ENCODE data around the gene R3HDM4.
"Not testable (repeated sequence)": the region's sequence is repeated elsewhere in the genome, so short reads cannot be mapped to it uniquely, and the experiment has no call there.

The R3HDM4 gene

DNA sequence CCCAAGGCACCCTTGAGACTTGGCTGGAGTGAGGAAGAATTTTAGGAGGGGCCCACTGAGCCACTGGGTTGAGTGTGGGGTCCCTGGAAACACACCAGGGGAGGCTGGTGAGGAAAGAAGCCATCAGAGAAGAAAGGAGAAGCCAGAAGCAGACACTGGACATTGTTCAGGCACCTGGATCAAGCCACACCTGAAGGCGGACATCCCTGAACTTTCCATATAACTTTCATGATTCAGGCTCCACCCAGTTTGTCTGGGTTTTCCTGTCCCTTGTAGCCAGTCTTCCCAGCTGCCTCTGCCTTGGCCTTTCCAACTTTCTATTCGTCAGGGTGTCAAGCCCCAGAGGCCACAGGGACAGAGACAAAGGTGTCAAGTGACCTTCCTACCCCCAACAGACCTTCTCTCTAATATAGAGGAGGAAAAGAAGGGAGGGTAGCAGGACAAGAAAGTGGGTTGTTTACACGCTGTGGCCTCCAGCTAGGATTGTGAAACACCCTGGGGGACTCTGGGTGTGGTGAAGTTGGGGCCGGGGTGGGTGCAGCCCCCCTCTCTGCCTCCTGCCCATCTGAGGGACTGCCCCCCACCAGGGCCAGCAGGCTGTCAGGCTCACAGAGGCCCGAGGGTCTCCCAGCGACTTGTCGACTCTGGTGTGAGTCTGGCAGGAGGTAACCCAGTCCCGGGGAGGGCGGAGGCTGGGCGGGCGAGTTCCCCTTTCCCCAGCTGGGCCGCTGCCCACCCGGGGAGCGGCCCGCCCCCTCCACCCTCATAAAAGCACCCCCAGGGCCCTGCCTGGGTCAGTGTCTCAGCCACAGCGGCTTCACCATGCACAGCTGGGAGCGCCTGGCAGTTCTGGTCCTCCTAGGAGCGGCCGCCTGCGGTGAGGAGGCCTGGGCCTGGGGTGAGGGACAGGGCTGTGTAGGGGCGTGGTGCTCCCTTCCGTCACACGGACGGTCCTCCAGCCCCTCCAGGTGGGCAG lies 53.9 kb downstream of the R3HDM4 start, which contains the start of gene CFD:
Gene CFD (plus strand): TSS at position 797 of the 976 bp plus-strand sequence. CDS start 26 bp downstream, at position 823.
- TF ChIP-seq, protein P1, sequence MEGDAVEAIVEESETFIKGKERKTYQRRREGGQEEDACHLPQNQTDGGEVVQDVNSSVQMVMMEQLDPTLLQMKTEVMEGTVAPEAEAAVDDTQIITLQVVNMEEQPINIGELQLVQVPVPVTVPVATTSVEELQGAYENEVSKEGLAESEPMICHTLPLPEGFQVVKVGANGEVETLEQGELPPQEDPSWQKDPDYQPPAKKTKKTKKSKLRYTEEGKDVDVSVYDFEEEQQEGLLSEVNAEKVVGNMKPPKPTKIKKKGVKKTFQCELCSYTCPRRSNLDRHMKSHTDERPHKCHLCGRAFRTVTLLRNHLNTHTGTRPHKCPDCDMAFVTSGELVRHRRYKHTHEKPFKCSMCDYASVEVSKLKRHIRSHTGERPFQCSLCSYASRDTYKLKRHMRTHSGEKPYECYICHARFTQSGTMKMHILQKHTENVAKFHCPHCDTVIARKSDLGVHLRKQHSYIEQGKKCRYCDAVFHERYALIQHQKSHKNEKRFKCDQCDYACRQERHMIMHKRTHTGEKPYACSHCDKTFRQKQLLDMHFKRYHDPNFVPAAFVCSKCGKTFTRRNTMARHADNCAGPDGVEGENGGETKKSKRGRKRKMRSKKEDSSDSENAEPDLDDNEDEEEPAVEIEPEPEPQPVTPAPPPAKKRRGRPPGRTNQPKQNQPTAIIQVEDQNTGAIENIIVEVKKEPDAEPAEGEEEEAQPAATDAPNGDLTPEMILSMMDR (IDR thresholded peaks at IDR 0.05; ENCODE audit: insufficient read depth, missing control alignments): no peak
- FAIRE-seq (no peak), DNase-seq (ENCODE audit: insufficient read length, low spot score) (no peak)

DNA sequence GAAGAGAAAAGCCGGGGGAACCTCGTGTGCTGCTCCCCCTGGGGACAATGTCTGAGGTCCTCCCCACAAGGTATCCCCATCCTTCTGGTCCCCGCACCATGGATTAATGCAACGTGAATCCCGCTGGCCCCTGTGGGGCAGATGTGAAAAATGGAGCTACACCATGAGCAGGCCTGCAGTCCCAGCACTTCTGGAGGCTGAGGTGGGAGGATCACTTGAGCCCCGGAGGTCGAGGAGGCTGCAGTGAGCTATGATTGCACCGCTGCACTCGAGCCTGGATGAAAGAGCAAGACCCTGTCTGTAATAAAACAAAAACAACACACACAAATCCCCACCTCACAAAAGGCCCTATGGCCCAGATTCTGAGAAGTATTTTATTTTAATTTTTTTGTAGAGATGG lies 54.7 kb downstream of the R3HDM4 start:
- DNase-seq (ENCODE audit: insufficient read length, low spot score) (no peak), FAIRE-seq (no peak)
- TF ChIP-seq, protein P1 (IDR thresholded peaks at IDR 0.05; ENCODE audit: insufficient read depth, missing control alignments): no peak

DNA sequence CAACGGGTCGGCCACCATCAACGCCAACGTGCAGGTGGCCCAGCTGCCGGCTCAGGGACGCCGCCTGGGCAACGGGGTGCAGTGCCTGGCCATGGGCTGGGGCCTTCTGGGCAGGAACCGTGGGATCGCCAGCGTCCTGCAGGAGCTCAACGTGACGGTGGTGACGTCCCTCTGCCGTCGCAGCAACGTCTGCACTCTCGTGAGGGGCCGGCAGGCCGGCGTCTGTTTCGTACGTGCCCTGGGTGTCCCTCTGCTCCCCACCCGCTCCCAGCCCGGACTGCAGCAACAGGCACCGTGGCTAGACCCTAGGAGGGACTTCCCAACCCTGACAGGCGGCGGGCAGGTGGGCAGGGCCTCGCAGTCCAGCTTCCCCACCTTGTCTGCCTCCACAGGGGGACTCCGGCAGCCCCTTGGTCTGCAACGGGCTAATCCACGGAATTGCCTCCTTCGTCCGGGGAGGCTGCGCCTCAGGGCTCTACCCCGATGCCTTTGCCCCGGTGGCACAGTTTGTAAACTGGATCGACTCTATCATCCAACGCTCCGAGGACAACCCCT lies 57.4 kb downstream of the R3HDM4 start:
- DNase-seq (ENCODE audit: insufficient read length, low spot score): no peak
- FAIRE-seq: no peak
- TF ChIP-seq, protein P1 (IDR thresholded peaks at IDR 0.05; ENCODE audit: insufficient read depth, missing control alignments): no peak

DNA sequence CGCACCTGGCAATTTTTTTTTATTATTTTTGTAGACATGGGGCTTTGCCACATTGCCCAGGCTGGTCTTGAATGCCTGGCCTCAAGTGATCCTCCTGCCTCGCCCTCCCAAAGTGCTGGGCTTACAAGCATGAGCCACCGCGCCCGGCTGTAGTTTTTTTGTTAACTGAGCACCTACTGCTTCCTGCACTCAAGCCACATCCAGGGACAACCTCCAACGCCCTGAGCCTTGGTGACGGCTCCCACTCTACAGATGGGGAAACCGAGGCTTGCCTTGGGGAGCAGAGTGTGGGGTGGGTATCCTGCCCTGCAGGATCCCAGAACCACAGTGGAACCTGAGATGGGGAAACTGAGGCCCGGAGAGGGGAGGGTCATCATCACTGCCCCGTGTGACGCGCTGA lies 57.9 kb downstream of the R3HDM4 start:
- TF ChIP-seq, protein P1 (IDR thresholded peaks at IDR 0.05; ENCODE audit: insufficient read depth, missing control alignments): no peak
- DNase-seq (ENCODE audit: insufficient read length, low spot score): no peak

DNA sequence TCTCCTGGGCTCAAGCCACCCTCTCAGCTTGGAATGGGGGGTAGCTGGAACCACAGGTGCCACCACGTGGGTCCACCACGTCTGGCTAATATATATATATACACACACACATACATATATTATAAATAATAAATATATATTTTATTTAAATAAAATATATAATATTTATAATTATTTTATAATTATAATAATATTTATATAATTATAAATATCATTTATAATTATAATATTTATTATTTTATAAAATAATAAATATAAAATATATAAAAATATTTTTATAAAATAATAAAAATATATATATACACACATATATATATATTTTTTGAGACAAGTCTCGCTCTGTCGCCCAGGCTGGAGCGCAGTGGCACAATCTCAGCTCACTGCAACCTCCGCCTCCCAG lies 58.5 kb downstream of the R3HDM4 start:
- no peak for DNase-seq (ENCODE audit: insufficient read length, low spot score)
- TF ChIP-seq, protein P1 (IDR thresholded peaks at IDR 0.05; ENCODE audit: insufficient read depth, missing control alignments): no peak
- no peak for FAIRE-seq

More for the DNA sequence above, 57.9 kb downstream of the R3HDM4 start:
- FAIRE-seq: no peak

DNA sequence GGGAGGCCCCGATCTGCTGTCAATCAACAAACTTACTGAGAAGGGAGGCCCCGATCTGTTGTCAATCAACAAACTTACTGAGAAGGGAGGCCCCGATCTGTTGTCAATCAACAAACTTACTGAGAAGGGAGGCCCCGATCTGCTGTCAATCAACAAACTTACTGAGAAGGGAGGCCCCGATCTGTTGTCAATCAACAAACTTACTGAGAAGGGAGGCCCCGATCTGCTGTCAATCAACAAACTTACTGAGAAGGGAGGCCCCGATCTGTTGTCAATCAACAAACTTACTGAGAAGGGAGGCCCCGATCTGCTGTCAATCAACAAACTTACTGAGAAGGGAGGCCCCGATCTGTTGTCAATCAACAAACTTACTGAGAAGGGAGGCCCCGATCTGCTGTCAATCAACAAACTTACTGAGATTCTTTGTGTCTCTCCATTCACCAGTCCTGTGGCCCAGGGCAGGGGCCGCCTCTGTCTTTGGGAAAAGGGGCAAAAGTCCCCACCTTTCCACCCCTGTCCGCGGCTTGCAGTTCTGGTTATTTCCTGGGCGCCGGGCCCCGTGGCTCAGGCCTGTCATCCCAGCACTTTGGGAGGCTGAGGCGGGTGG lies 59.3 kb downstream of the R3HDM4 start:
- DNase-seq (ENCODE audit: insufficient read length, low spot score); FAIRE-seq: not testable (repeated sequence)

DNA sequence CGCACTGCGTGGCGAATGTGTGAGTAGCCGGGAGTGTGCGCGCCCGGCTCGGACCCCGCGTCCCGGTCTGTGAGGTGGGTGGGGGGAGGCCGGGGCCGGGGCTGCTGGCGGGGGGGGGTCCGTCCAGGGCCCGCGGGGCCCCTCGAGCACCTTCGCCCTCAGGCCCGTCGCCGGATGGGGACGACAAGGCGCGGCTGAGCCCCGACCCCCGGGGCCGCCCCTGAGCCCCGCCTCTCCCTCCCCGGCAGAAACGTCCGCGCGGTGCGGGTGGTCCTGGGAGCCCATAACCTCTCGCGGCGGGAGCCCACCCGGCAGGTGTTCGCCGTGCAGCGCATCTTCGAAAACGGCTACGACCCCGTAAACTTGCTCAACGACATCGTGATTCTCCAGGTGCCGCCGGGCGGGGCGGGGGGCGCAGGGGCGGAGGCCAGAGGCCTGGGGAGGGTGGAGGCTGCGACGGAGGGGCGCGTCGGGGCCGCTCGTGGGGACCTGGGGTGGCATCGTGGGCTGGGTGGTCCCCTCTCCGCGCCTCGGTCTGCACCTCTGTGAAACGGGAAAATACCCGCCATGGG lies 59.9 kb downstream of the R3HDM4 start:
- no peak for FAIRE-seq
- TF ChIP-seq, protein P1 (IDR thresholded peaks at IDR 0.05; ENCODE audit: insufficient read depth, missing control alignments): no peak
- DNase-seq (ENCODE audit: insufficient read length, low spot score): no peak

All from D721Med (cell line).